C4-2B (cell line): ENCODE measurements around the gene NECTIN1.

Experiments
- CTCF ChIP-seq: fragments of 450-650 bp; conservative IDR thresholded peaks from 2 replicates; pipeline ENCODE4 v1.5.1; 2017; ENCODE audit warnings: mild to moderate bottlenecking
- ZFX ChIP-seq: fragments of 450-650 bp; IDR thresholded peaks from 2 replicates; pipeline ENCODE4 v1.6.1; 2017

- TF ChIP-seq CTCF (no peak), ZFX (no peak)
These were observed 36.6 kb upstream of the NECTIN1 start for GRCh38 chr11:119765628-119766027.
